Cardiac muscle cell (in vitro differentiated cells and primary cell): ENCODE data around the gene TEX54. TPM values are rescaled to one million over a fixed set of nuclear protein-coding genes. Genes with fewer than 3 reads are reported as not detected.

Source experiments
- DNase-seq, 2 donors: peaks; one replicate each; pipeline versions ENCODE4 v3.0.0 to v3.0.0-alpha.2; 2010 to 2017; ENCODE audit warnings: low read depth in 1 of 2, low spot score in 1 of 2
- H3K27ac ChIP-seq: fragments of 200-600 bp; sonication (generic); 2 replicates; pipeline ENCODE4 v1.5.1; 2016
- H3K27me3 ChIP-seq: fragments of 200-600 bp; sonication (generic); 2 replicates; pipeline ENCODE4 v1.6.0; 2016; ENCODE audit warnings: control low read depth
- H3K36me3 ChIP-seq: fragments of 200-600 bp; sonication (generic); 2 replicates; pipeline ENCODE4 v1.5.1; 2016; ENCODE audit warnings: control low read depth
- H3K4me1 ChIP-seq: fragments of 200-600 bp; sonication (generic); 2 replicates; pipeline ENCODE4 v1.8.1; 2017; ENCODE audit warnings: low read depth, mild to moderate bottlenecking, mixed run types
- H3K4me3 ChIP-seq: fragments of 200-600 bp; sonication (generic); 2 replicates; pipeline ENCODE4 v1.5.1; 2016; ENCODE audit warnings: mild to moderate bottlenecking
- H3K9me3 ChIP-seq: fragments of 200-600 bp; sonication (generic); 2 replicates; pipeline ENCODE4 v1.5.1; 2017; ENCODE audit warnings: low read depth, mild to moderate bottlenecking, control low read depth
- polyA plus RNA-seq: library from polyadenylated mRNA; unstranded; fragments of >200 nt; fragmentation: Nextera tagmentation; extraction: Ambion mirVana; gene quantifications from 2 replicates; pipeline ENCODE4 v1.2.1, GENCODE V29; 2016
- total RNA-seq: library from RNA; depleted of rRNA; stranded (reverse); fragments of >200 nt; gene quantifications from 2 replicates; pipeline ENCODE4 v1.2.3, GENCODE V29; 2016
- TF ChIP-seq, protein P1 (sequence below): IDR thresholded peaks from 2 replicates; pipeline ENCODE4 v1.5.1; 2012; ENCODE audit warnings: low read depth, mild to moderate bottlenecking, low read length

Gene TEX54
- total and polyA plus RNA-seq, 2 experiments from 2014 or later: 3.0 TPM; not detected in 1

DNA sequence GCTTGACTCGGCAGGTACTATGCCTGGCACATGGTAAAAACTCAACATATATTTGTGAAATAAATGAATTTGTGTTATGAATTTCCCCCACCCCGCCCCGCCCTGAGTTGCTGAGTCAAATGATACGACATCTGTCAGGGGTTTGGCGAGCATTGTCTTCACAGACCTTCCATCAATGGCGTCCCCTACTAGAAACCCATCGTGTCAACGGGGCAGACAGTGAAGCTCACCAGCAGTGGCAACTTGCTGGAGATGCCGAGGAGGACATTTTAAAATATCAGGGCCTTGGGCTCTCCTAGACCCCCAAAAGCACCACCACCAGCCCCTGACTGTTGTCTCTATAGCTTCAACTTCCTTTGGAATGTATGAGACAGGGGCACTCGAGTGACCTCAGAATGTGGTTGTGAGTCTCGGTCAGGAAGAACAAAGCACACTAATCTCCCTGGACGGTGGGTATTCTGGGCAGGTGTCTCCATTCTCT is 26.6 kb downstream of the TEX54 start:
- Histone ChIP-seq H3K27me3 (no peaks in the 10 kb centered on the region), H3K4me1 (peaks cover 18% of the 10 kb centered on the region), H3K4me3 (peak overlapping the region; percentile 82), H3K27ac (peak overlapping the region; percentile 93), H3K36me3 (peaks cover 20% of the 10 kb centered on the region), H3K9me3 (no peaks in the 10 kb centered on the region)
- peak in 1 of 2 donors; percentile 16 for DNase-seq
- TF ChIP-seq, protein P1, sequence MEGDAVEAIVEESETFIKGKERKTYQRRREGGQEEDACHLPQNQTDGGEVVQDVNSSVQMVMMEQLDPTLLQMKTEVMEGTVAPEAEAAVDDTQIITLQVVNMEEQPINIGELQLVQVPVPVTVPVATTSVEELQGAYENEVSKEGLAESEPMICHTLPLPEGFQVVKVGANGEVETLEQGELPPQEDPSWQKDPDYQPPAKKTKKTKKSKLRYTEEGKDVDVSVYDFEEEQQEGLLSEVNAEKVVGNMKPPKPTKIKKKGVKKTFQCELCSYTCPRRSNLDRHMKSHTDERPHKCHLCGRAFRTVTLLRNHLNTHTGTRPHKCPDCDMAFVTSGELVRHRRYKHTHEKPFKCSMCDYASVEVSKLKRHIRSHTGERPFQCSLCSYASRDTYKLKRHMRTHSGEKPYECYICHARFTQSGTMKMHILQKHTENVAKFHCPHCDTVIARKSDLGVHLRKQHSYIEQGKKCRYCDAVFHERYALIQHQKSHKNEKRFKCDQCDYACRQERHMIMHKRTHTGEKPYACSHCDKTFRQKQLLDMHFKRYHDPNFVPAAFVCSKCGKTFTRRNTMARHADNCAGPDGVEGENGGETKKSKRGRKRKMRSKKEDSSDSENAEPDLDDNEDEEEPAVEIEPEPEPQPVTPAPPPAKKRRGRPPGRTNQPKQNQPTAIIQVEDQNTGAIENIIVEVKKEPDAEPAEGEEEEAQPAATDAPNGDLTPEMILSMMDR: no peak

DNA sequence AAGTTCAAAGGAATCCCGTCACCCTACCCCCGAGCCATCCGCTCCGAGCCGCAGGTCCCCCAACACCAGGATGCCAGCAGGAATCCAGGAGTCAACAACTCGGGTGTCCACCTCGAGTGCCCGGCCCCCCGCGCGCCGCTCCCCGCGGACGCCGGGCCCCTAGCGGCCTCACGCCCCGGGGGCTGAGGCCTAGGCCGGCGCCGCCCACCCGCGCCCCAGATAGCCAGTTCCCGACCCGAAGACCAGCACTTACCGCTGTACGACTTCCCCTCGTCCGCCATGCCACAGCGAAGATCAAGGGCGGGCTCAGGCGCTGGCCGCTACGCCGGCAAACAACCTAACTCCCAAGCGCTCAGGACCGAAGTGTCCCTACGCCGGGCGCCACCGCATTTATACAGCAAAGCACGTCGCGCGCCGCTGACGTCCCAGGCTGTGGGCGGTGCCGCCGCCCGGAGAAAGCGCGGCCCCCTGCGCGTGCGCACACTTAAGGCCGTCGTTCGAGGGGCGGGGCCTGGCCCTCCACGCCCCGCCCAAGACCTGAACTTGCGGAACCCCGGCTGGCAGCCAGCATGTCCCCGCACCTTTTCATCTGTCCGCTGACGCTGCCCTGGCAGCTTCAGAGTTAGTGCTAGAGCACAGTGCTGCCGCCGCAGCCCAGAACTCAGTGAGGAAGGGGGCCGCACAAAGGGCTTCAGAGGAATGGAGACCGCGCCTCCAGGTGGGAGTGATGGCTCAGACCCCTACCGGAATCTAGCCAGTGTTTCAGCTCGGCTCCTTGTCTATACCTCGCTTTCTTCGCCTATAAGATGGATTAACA is 27.4 kb downstream of the TEX54 start, which contains the start of gene NXF1:
NXF1 (minus strand) TSS at position 365 of the 817 bp plus-strand sequence; CDS start at position 281, 84 bp downstream.
- TF ChIP-seq, protein P1: no peak
- peak within 1 kb of the TSS; percentile 82 for H3K4me3 ChIP-seq
- peak; percentile 97 for DNase-seq
- no peaks in the 10 kb centered on the region for H3K9me3 ChIP-seq
- no peaks in the 10 kb centered on the region for H3K27me3 ChIP-seq
- peaks cover 18% of the 10 kb centered on the region for H3K4me1 ChIP-seq
- H3K27ac ChIP-seq: peak within 1 kb of the TSS; percentile 93
- peaks cover 25% of the 10 kb centered on the region for H3K36me3 ChIP-seq

DNA sequence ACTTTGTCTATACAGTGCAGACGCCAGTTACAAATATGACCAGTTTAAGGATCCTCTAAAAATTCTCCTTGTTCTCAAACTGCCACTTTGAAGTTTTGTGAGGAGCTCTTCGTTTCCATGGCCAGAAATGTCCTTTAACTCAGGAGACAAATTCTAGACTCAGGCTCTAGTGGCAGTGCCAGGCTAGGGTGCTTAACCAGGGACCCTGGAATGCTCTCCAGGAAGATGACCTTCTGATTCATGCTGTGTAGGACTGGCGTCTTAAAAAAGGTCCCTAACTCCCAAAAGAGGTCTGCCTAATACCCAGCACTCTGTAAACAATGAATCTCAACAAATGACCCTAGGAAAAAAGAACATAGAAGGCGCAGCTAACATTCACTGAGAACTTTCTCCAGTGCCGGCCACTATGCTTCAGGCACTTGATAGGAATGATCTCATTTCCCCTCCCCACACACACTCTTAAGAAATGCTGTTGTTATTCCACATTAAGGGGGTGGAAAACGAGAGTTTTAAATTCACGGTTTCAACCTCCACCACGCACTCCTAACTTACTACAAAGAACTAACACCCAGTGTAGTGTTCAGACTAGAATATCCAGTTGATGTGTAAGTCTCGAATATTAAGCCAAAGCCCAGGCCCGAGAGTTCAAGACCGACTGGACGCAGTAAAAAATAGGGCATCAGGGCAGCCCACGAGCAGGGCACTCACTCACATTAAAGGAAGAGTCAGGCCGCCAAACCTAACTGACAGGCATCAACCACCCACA is 28.1 kb downstream of the TEX54 start:
- DNase-seq: peak in 1 of 2 donors; percentile 58
- H3K27ac ChIP-seq: peak overlapping the region; percentile 88

DNA sequence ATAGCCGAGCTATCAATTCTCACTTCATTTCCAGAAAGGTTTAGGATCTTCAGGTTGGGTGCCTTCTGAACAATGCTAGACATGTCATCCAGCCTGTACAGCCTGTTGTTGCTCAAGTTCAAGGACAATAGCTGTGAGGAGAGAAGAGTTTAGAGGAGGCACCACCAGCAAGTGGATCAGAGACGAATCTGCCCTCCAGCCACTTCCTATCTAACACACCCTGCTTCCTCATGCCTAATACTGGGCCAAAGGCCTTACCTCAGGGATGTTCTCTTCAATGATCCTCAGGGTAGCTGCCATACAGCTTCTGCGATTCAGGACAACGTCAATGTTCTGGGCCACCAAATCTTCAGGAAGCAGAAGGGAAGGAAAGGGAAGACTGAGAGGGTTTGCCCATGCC is 31.6 kb downstream of the TEX54 start:
- Histone ChIP-seq H3K36me3 (peaks cover 59% of the 10 kb centered on the region), H3K4me3 (no peak overlapping the region), H3K4me1 (peaks cover 4% of the 10 kb centered on the region), H3K27ac (no peak overlapping the region), H3K27me3 (no peaks in the 10 kb centered on the region), H3K9me3 (no peaks in the 10 kb centered on the region)
- no peak for DNase-seq
- TF ChIP-seq, protein P1: no peak

More for the DNA sequence above, 28.1 kb downstream of the TEX54 start:
- Histone ChIP-seq H3K9me3 (no peaks in the 10 kb centered on the region), H3K4me1 (peaks cover 18% of the 10 kb centered on the region), H3K4me3 (peak overlapping the region; percentile 82), H3K27me3 (no peaks in the 10 kb centered on the region), H3K36me3 (peaks cover 32% of the 10 kb centered on the region)
- TF ChIP-seq, protein P1: no peak

DNA sequence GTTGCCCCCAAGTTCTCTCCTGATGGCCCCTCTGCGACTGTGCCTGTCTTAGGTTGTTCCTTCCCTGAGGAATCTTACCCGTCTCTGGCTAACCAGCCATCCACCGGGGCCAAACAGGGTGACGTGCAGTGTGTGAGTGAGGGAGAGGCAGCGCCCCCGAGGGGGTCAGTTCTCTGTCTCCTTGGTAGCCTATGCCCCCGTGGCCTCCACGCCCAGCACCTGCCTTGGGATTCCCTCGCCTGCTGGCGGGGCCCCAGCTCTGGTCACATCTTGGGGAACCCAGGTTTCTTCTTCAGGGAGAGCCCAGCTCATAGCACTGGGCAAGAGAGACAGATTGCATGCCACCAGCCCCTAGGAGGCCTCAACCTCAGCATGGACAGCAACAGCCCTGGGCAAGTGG is 33.2 kb downstream of the TEX54 start:
- TF ChIP-seq, protein P1: no peak
- no peak for DNase-seq
- Histone ChIP-seq H3K27ac (no peak overlapping the region), H3K4me1 (no peaks in the 10 kb centered on the region), H3K9me3 (no peaks in the 10 kb centered on the region), H3K27me3 (no peaks in the 10 kb centered on the region), H3K36me3 (peaks cover 74% of the 10 kb centered on the region), H3K4me3 (no peak overlapping the region)
